GM13976 (cell line): Measurements from ENCODE around the gene AKAIN1.

ENCODE experiments used
- DNase-seq: peaks from one replicate; pipeline ENCODE4 v3.0.0; 2012; ENCODE audit warnings: low spot score
- CTCF ChIP-seq: IDR thresholded peaks from 2 replicates; pipeline ENCODE4 v1.5.1; 2012; ENCODE audit warnings: borderline replicate concordance, mild to moderate bottlenecking; ENCODE audit not compliant: insufficient read depth; ENCODE audit errors: extremely low read depth, missing control alignments, control extremely low read depth
- in situ Hi-C: fragments of 300-500 bp; cut with MboI; formaldehyde crosslinking; loops from one replicate; pipeline ENCODE4 v1.12.0; 2022; ENCODE audit warnings: low sequenced_read_pairs, mixed read lengths, inconsistent platforms; ENCODE audit not compliant: unreplicated experiment

AKAIN1 gene

GRCh38 chr18:5214583-5215351 is 17.7 kb upstream of the AKAIN1 start:
- no peak for TF ChIP-seq CTCF
- no peak for DNase-seq
- in situ Hi-C loops: no loop called here

- in situ Hi-C loops: no loop called here
- no peak for TF ChIP-seq CTCF
- DNase-seq: no peak
These were observed 10.6 kb upstream of the AKAIN1 start for GRCh38 chr18:5207471-5208150.

- TF ChIP-seq CTCF: no peak
- no peak for DNase-seq
- in situ Hi-C loops: no loop called here
These were observed 1.3 kb upstream of the AKAIN1 start for GRCh38 chr18:5198311-5198710.

- in situ Hi-C loops: no loop called here
- no peak for TF ChIP-seq CTCF
- no peak for DNase-seq
These were observed 404 bp upstream of the AKAIN1 start for GRCh38 chr18:5197461-5197860.

- TF ChIP-seq CTCF: no peak
- DNase-seq: peak; percentile 19
- in situ Hi-C loops: no loop called here
These were observed 615 bp downstream of the AKAIN1 start for GRCh38 chr18:5196253-5197031.

GRCh38 chr18:5195656-5196055 is 1.4 kb downstream of the AKAIN1 start:
- TF ChIP-seq CTCF: no peak
- DNase-seq: no peak
- in situ Hi-C loops: no loop called here
